NCI-H2029 (cell line): ENCODE data around the gene CLRN3.
A peak's percentile ranks its signal among the peaks of the same experiment; 100 is the strongest.

Experiments
- DNase-seq: peaks from one replicate; lab custom pipeline; 2025; lab: John Stamatoyannopoulos, UW

The CLRN3 gene

GRCh38 chr10:127919418-127920271 is 26.9 kb upstream of the CLRN3 start:
- peak; percentile 70 for DNase-seq

GRCh38 chr10:127918572-127918971 is 25.8 kb upstream of the CLRN3 start:
- DNase-seq, result no peak

GRCh38 chr10:127916826-127917225 is 24.1 kb upstream of the CLRN3 start:
- no peak for DNase-seq

GRCh38 chr10:127915324-127915723 is 22.6 kb upstream of the CLRN3 start:
- DNase-seq, result no peak

- no peak for DNase-seq
Observed at GRCh38 chr10:127913368-127913759, 20.6 kb upstream of the CLRN3 start.

- DNase-seq, result no peak
Observed at GRCh38 chr10:127912607-127913367, 20.0 kb upstream of the CLRN3 start.

GRCh38 chr10:127911867-127912257 is 19.1 kb upstream of the CLRN3 start:
- DNase-seq, result no peak

GRCh38 chr10:127911218-127911866 is 18.6 kb upstream of the CLRN3 start:
- no peak for DNase-seq

- no peak for DNase-seq
Observed at GRCh38 chr10:127910464-127910770, 17.7 kb upstream of the CLRN3 start.

GRCh38 chr10:127909716-127910463 is 17.1 kb upstream of the CLRN3 start:
- no peak for DNase-seq

- no peak for DNase-seq
Observed at GRCh38 chr10:127908959-127909267, 16.2 kb upstream of the CLRN3 start.

- DNase-seq, result no peak
Observed at GRCh38 chr10:127908106-127908958, 15.6 kb upstream of the CLRN3 start.

GRCh38 chr10:127907411-127908105 is 14.8 kb upstream of the CLRN3 start:
- DNase-seq, result no peak

GRCh38 chr10:127906548-127907377 is 14.0 kb upstream of the CLRN3 start, which contains the start of gene PTPRE:
Gene PTPRE, plus strand, starts transcription at chr10:127907103. Its CDS starts 133,779 bp downstream, at chr10:128040882.
- DNase-seq, result peak; percentile 17

- DNase-seq, result no peak
Observed at GRCh38 chr10:127905848-127906261, 13.1 kb upstream of the CLRN3 start.

- DNase-seq, result no peak
Observed at GRCh38 chr10:127905001-127905847, 12.5 kb upstream of the CLRN3 start.

GRCh38 chr10:127904311-127905000 is 11.7 kb upstream of the CLRN3 start:
- DNase-seq, result no peak

- DNase-seq, result no peak
Observed at GRCh38 chr10:127903789-127904188, 11.0 kb upstream of the CLRN3 start.
